Dermis blood vessel endothelial cell (primary cell): ENCODE data around the gene STX18. TPM values are rescaled to one million over a fixed set of nuclear protein-coding genes. Genes with fewer than 3 reads are reported as not detected.

Experiments
- DNase-seq: peaks from one replicate; pipeline ENCODE4 v3.0.0; 2010
- total RNA-seq: library from RNA; depleted of rRNA; stranded (reverse); fragments of >200 nt; gene quantifications from 2 replicates; pipeline ENCODE4 v1.2.3, GENCODE V29; 2014

STX18 gene
- total RNA-seq, 1 donor from 2014 or later = 23.5 TPM

- DNase-seq = no peak
Observed at GRCh38 chr4:4374388-4375098, 167.3 kb downstream of the STX18 start.

Other genes starting within 250 kb of the STX18 start
- not detected in 2 replicates for gene NSG1, start 154.9 kb downstream of the STX18 start, total RNA-seq